A549 (cell line): ENCODE results near the gene BMPER. TPM values are rescaled to one million over a fixed set of nuclear protein-coding genes. Genes with fewer than 3 reads are reported as not detected.

Source experiments
- ATAC-seq, 2 experiments: fragments of 200-7000 bp in 1 of 2; fragments of >200 bp in 1 of 2; cut with Nextera tagmentation in 1 of 2; cut with Tn5 transposase in 1 of 2; 3 replicates each; pipeline versions ENCODE4 v1.8.0 to v1.9.1; 2018 to 2020; ENCODE audit warnings: mild to moderate bottlenecking in 1 of 2, moderate library complexity in 1 of 2
- CTCF ChIA-PET: fragments of 300-600 bp; sonication (Branson Sonifier 250); formaldehyde crosslinking; extraction: SDS; loops from one replicate; lab custom pipeline; 2021; ENCODE audit warnings: antibody characterized with exemption, inconsistent platforms; lab: Yijun Ruan, JAX
- POLR2A ChIA-PET: fragments of 350-600 bp; formaldehyde crosslinking; extraction: SDS; loops from one replicate; lab custom pipeline; 2021; ENCODE audit warnings: antibody characterized with exemption, inconsistent platforms; lab: Yijun Ruan, JAX
- DNase-seq, 2 experiments: peaks; one replicate each; pipeline versions ENCODE4 v3.0.0 to v3.0.0-alpha.2; 2011 to 2016; ENCODE audit warnings: low read depth in 1 of 2, low spot score in 1 of 2
- FAIRE-seq: peaks from 2 replicates; lab custom pipeline; 2011; peaks lifted over from hg19 to GRCh38; lab: Jason Lieb, UNC
- H3K27ac ChIP-seq, 2 experiments: fragments of >200 bp; sonication (Bioruptor Twin); formaldehyde crosslinking; 3 replicates each; pipeline ENCODE4 v1.5.1; 2016 to 2017
- H3K4me1 ChIP-seq: fragments of >200 bp; sonication (Bioruptor Twin); formaldehyde crosslinking; 3 replicates; pipeline ENCODE4 v1.6.1; 2016
- H3K4me2 ChIP-seq: fragments of >200 bp; sonication (Bioruptor Twin); formaldehyde crosslinking; 3 replicates; pipeline ENCODE4 v1.6.1; 2016
- H3K4me3 ChIP-seq: fragments of >200 bp; sonication (Bioruptor Twin); formaldehyde crosslinking; 3 replicates; pipeline ENCODE4 v1.5.1; 2016
- H3K9me3 ChIP-seq: fragments of >200 bp; sonication (Bioruptor Twin); formaldehyde crosslinking; 3 replicates; pipeline ENCODE4 v1.6.1; 2016
- BCL3 ChIP-seq: fragments of >200 bp; sonication (Bioruptor Twin); formaldehyde crosslinking; IDR thresholded peaks from 3 replicates; pipeline ENCODE4 v1.6.1; 2016
- BHLHE40 ChIP-seq: IDR thresholded peaks from 2 replicates; pipeline ENCODE4 v1.6.1; 2012; ENCODE audit warnings: low read depth, low read length, inconsistent platforms
- CBX2 ChIP-seq: fragments of 200-600 bp; sonication (generic); IDR thresholded peaks from 2 replicates; pipeline ENCODE4 v1.6.1; 2016; ENCODE audit warnings: low read depth, mild to moderate bottlenecking, borderline replicate concordance
- CBX8 ChIP-seq: fragments of 200-600 bp; sonication (generic); IDR thresholded peaks from 2 replicates; pipeline ENCODE4 v1.6.1; 2016
- CHD2 ChIP-seq: fragments of 150-350 bp; IDR thresholded peaks from 2 replicates; pipeline ENCODE4 v1.6.1; 2014; ENCODE audit warnings: low read length; ENCODE audit not compliant: partially characterized antibody
- EHF ChIP-seq: fragments of 250-450 bp; sonication (Bioruptor Pico); IDR thresholded peaks from 2 replicates; pipeline ENCODE4 v1.5.0; 2020; ENCODE audit warnings: mild to moderate bottlenecking
- EHMT2 ChIP-seq: fragments of 200-600 bp; sonication (generic); IDR thresholded peaks from 2 replicates; pipeline ENCODE4 v1.6.1; 2016; ENCODE audit warnings: antibody characterized with exemption, low read depth, mild to moderate bottlenecking, moderate library complexity
- ELK1 ChIP-seq: fragments of 150-350 bp; IDR thresholded peaks from 2 replicates; pipeline ENCODE4 v1.6.1; 2014; ENCODE audit warnings: low read depth, mild to moderate bottlenecking, low read length
- EP300 ChIP-seq, 2 experiments: fragments of >200 bp; sonication (Bioruptor Twin); formaldehyde crosslinking; IDR thresholded peaks; 2 replicates in 1 of 2; 3 replicates in 1 of 2; pipeline ENCODE4 v1.6.1; 2016 to 2017
- FOSB ChIP-seq: fragments of 250-450 bp; sonication (Bioruptor Pico); IDR thresholded peaks from 2 replicates; pipeline ENCODE4 v1.5.0; 2020; ENCODE audit warnings: mild to moderate bottlenecking, moderate library complexity
- FOSL2 ChIP-seq, 2 experiments: fragments of 450-650 bp in 1 of 2; fragments of >200 bp in 1 of 2; sonication (Bioruptor Twin) in 1 of 2; formaldehyde crosslinking; IDR thresholded peaks; 2 replicates each; pipeline versions ENCODE4 v1.5.0 to v1.6.1; 2016 to 2020; ENCODE audit warnings: mild to moderate bottlenecking in 1 of 2, moderate library complexity in 1 of 2
- FOXS1 ChIP-seq: fragments of 250-450 bp; sonication (Bioruptor Pico); IDR thresholded peaks from 2 replicates; pipeline ENCODE4 v1.5.0; 2020; ENCODE audit warnings: mild to moderate bottlenecking, moderate library complexity
- GATA3 ChIP-seq: IDR thresholded peaks from 2 replicates; pipeline ENCODE4 v1.6.1; 2012; ENCODE audit warnings: borderline replicate concordance
- HMGXB4 ChIP-seq: fragments of 250-450 bp; sonication (Bioruptor Pico); IDR thresholded peaks from 2 replicates; pipeline ENCODE4 v1.5.0; 2021; ENCODE audit warnings: mild to moderate bottlenecking, moderate library complexity, borderline replicate concordance
- HOXA7 ChIP-seq: fragments of 250-450 bp; sonication (Bioruptor Pico); IDR thresholded peaks from 2 replicates; pipeline ENCODE4 v1.5.0; 2020; ENCODE audit warnings: mild to moderate bottlenecking, moderate library complexity
- JUN ChIP-seq, 2 experiments: fragments of >200 bp; sonication (Bioruptor Twin); formaldehyde crosslinking; IDR thresholded peaks; 2 replicates in 1 of 2; 3 replicates in 1 of 2; pipeline ENCODE4 v1.6.1; 2016 to 2017
- KDM1A ChIP-seq: fragments of 200-600 bp; sonication (generic); IDR thresholded peaks from 2 replicates; pipeline ENCODE4 v1.6.1; 2016; ENCODE audit warnings: low read depth, mild to moderate bottlenecking
- MAFK ChIP-seq: fragments of 450-650 bp; IDR thresholded peaks from 2 replicates; pipeline ENCODE4 v1.6.1; 2014; ENCODE audit not compliant: partially characterized antibody
- MAZ ChIP-seq: fragments of 150-350 bp; IDR thresholded peaks from 2 replicates; pipeline ENCODE4 v1.6.1; 2014; ENCODE audit warnings: antibody characterized with exemption, low read depth, low read length, borderline replicate concordance
- PHF8 ChIP-seq: fragments of 200-600 bp; sonication (generic); IDR thresholded peaks from 2 replicates; pipeline ENCODE4 v1.6.1; 2016; ENCODE audit warnings: low read depth, mild to moderate bottlenecking, antibody characterized with exemption, moderate library complexity, borderline replicate concordance
- POLR2A ChIP-seq: IDR thresholded peaks from 2 replicates; pipeline ENCODE4 v1.6.1; 2012; ENCODE audit warnings: mild to moderate bottlenecking, low read length
- POLR2AphosphoS2 ChIP-seq: conservative IDR thresholded peaks from 2 replicates; pipeline ENCODE4 v1.6.1; 2012; ENCODE audit warnings: low read length, improper control_type of control experiment, inconsistent platforms
- RCOR1 ChIP-seq: fragments of 150-350 bp; IDR thresholded peaks from 2 replicates; pipeline ENCODE4 v1.6.1; 2014; ENCODE audit warnings: antibody characterized with exemption, low read length, low read depth
- RNF2 ChIP-seq: fragments of 200-600 bp; sonication (generic); IDR thresholded peaks from 2 replicates; pipeline ENCODE4 v1.6.1; 2016; ENCODE audit warnings: low read depth, mild to moderate bottlenecking, antibody characterized with exemption, moderate library complexity, borderline replicate concordance
- WGBS: methylation state at CpG from one replicate; pipeline ENCODE4 v1.1.6; 2017; ENCODE audit errors: missing lambda C conversion rate; 5-methylcytosine and 5-hydroxymethylcytosine counted together
- polyA plus RNA-seq, 4 experiments: library from polyadenylated mRNA; depleted of rRNA in 3 of 4; stranded (reverse); fragments of >200 nt; fragmentation: RNase III in 1 of 4; extraction: RNeasy Plus Mini Kit Qiagen cat#74134 plus additional on column Dnase treatment in 1 of 4; gene quantifications; 2 replicates in 3 of 4; 3 replicates in 1 of 4; pipeline ENCODE4 v1.2.3, GENCODE V29; 2011 to 2017
- TF ChIP-seq, protein P1 (sequence below): fragments of 250-450 bp; sonication (Bioruptor Pico); IDR thresholded peaks from 2 replicates; pipeline ENCODE4 v1.5.0; 2020; ENCODE audit warnings: low read depth, mild to moderate bottlenecking, moderate library complexity
- TF ChIP-seq, protein P2 (sequence below): fragments of >200 bp; sonication (Bioruptor Twin); formaldehyde crosslinking; IDR thresholded peaks from 2 replicates; pipeline ENCODE4 v1.6.1; 2016
- TF ChIP-seq, protein P3 (sequence below): fragments of 200-600 bp; sonication (generic); IDR thresholded peaks from 2 replicates; pipeline ENCODE4 v1.6.1; 2016; ENCODE audit warnings: antibody characterized with exemption, mild to moderate bottlenecking, moderate library complexity

BMPER gene
- polyA plus RNA-seq, 2 of the 4 experiments (the other 2 are of a cell fraction): 5.0 to 5.8 TPM

DNA sequence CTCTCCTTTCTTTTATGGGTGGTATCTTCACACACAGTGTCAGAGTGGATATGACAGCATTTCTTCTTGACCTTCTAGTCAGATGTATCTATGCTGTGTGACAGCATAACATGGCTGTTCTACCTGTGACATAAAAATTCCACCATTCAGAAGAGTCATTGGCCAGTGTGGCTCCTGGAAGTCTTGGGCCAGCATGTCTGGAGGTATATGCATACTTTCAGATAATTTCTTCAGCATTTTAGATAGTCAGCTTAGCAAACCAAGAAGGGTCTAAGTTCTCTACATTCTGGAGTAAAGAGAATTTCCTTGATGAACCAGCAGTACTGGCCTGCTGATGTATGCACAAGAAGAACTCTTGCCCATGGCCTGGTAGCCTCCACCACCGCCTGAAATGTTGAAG lies 179.3 kb downstream of the BMPER start:
- Histone ChIP-seq H3K4me2 (no peak overlapping the region), H3K4me3 (no peak overlapping the region), H3K27ac (peak overlapping the region in 1 of 2 experiments; percentile 56; a peak in 3 of 6 replicates), H3K9me3 (no peaks in the 10 kb centered on the region), H3K4me1 (peaks cover 16% of the 10 kb centered on the region)
- no peak for FAIRE-seq
- WGBS: 92% methylated on average over 1 of the region's 1 CpG
- ChIA-PET CTCF (interaction anchor here (1.4 to 2.0 kb wide), 2 partner anchors 15 to 19 kb away, joined by 5 to 6 read pairs; no protein-coding TSS in a partner anchor), POLR2A (no interaction called here)
- TF ChIP-seq CBX2: no peak
- TF ChIP-seq BCL3: no peak
- TF ChIP-seq RCOR1: no peak
- TF ChIP-seq POLR2A: no peak
- TF ChIP-seq FOXS1: no peak
- no peak for TF ChIP-seq HMGXB4 (CRISPR knock-in tag)
- TF ChIP-seq ELK1: no peak
- TF ChIP-seq FOSB (CRISPR knock-in tag): no peak
- no peak for TF ChIP-seq BHLHE40
- TF ChIP-seq EP300 (IDR thresholded peaks at IDR 0.05): no peak
- TF ChIP-seq, protein P1, sequence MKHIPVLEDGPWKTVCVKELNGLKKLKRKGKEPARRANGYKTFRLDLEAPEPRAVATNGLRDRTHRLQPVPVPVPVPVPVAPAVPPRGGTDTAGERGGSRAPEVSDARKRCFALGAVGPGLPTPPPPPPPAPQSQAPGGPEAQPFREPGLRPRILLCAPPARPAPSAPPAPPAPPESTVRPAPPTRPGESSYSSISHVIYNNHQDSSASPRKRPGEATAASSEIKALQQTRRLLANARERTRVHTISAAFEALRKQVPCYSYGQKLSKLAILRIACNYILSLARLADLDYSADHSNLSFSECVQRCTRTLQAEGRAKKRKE (CRISPR knock-in tag): no peak
- no peak for TF ChIP-seq CHD2
- TF ChIP-seq EHF (CRISPR knock-in tag): no peak
- TF ChIP-seq POLR2AphosphoS2: no peak
- TF ChIP-seq EHMT2: no peak
- TF ChIP-seq GATA3: no peak
- DNase-seq: no peak
- ATAC-seq: no peak

DNA sequence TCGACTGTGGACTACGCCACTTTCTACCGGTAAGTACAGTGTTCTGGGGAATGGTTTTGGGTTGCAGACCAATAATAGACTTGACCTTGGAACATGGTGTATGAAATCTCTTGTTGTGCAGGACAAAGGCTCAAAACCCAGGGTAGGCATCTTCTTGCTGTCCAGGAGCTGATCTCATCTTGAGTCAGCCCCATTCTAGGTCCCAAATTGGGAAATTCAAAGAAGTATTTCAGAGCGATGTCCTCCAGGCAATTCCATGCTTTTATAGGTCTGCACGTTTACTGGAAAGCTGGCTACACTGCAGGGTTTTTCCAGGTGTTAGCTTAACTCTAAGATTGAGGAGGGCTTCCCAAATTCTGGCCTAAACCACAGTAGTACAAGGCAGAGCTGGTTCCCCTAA lies 180.7 kb downstream of the BMPER start:
- no peaks in the 10 kb centered on the region for H3K9me3 ChIP-seq
- TF ChIP-seq RNF2 (no peak), JUN (IDR thresholded peaks at IDR 0.05) (no peak), GATA3 (no peak), KDM1A (no peak), HOXA7 (CRISPR knock-in tag) (no peak), FOSL2 (IDR thresholded peaks at IDR 0.05) (no peak), FOSL2 (CRISPR knock-in tag; IDR thresholded peaks at IDR 0.05) (no peak), EHMT2 (no peak), PHF8 (no peak), MAFK (no peak), MAZ (no peak), CBX8 (no peak)
- TF ChIP-seq, protein P2, sequence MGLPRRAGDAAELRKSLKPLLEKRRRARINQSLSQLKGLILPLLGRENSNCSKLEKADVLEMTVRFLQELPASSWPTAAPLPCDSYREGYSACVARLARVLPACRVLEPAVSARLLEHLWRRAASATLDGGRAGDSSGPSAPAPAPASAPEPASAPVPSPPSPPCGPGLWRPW: no peak
- TF ChIP-seq, protein P3, sequence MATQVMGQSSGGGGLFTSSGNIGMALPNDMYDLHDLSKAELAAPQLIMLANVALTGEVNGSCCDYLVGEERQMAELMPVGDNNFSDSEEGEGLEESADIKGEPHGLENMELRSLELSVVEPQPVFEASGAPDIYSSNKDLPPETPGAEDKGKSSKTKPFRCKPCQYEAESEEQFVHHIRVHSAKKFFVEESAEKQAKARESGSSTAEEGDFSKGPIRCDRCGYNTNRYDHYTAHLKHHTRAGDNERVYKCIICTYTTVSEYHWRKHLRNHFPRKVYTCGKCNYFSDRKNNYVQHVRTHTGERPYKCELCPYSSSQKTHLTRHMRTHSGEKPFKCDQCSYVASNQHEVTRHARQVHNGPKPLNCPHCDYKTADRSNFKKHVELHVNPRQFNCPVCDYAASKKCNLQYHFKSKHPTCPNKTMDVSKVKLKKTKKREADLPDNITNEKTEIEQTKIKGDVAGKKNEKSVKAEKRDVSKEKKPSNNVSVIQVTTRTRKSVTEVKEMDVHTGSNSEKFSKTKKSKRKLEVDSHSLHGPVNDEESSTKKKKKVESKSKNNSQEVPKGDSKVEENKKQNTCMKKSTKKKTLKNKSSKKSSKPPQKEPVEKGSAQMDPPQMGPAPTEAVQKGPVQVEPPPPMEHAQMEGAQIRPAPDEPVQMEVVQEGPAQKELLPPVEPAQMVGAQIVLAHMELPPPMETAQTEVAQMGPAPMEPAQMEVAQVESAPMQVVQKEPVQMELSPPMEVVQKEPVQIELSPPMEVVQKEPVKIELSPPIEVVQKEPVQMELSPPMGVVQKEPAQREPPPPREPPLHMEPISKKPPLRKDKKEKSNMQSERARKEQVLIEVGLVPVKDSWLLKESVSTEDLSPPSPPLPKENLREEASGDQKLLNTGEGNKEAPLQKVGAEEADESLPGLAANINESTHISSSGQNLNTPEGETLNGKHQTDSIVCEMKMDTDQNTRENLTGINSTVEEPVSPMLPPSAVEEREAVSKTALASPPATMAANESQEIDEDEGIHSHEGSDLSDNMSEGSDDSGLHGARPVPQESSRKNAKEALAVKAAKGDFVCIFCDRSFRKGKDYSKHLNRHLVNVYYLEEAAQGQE: no peak
- FAIRE-seq (no peak), DNase-seq (no peak), ATAC-seq (no peak)
- H3K27ac ChIP-seq: peak overlapping the region; percentile 64 to 81
- 80% methylated on average over 5 of the region's 5 CpGs for WGBS
- H3K4me1 ChIP-seq: peaks cover 16% of the 10 kb centered on the region
- no peak overlapping the region for H3K4me2 ChIP-seq
- ChIA-PET POLR2A (no interaction called here), CTCF (interaction anchor here (1.7 to 2.0 kb wide), 2 partner anchors 16 to 235 kb away, joined by 3 to 6 read pairs; no protein-coding TSS in a partner anchor)
- H3K4me3 ChIP-seq: no peak overlapping the region
